Endothelial cell of umbilical vein (primary cell): Measurements from ENCODE around the gene KCTD18.

Source experiments
- CTCF ChIP-seq, 2 donors: IDR thresholded peaks; 1 replicate in 1 of 2; 2 replicates in 1 of 2; pipeline ENCODE4 v1.5.1; 2011; ENCODE audit warnings: low read length in 2 of 2, mild to moderate bottlenecking in 2 of 2, moderate library complexity in 2 of 2, control low read depth in 1 of 2, inconsistent platforms in 1 of 2, low read depth in 1 of 2; ENCODE audit not compliant: insufficient read depth in 1 of 2; ENCODE audit errors: extremely low read depth in 1 of 2
- EZH2 ChIP-seq: IDR thresholded peaks from 2 replicates; pipeline ENCODE4 v1.6.1; 2012; ENCODE audit warnings: borderline replicate concordance, low read depth, mild to moderate bottlenecking, moderate library complexity, low read length, inconsistent platforms; ENCODE audit not compliant: severe bottlenecking
- FOS ChIP-seq: IDR thresholded peaks from 2 replicates; pipeline ENCODE4 v1.6.1; 2011; ENCODE audit warnings: mild to moderate bottlenecking, low read length, moderate library complexity, borderline replicate concordance; ENCODE audit not compliant: insufficient read depth
- GATA2 ChIP-seq: IDR thresholded peaks from 2 replicates; pipeline ENCODE4 v1.7.0; 2011; ENCODE audit warnings: low read depth, mild to moderate bottlenecking, moderate library complexity, mixed read lengths, low read length; ENCODE audit not compliant: insufficient read length, insufficient read depth
- MAX ChIP-seq: IDR thresholded peaks from 2 replicates; pipeline ENCODE4 v1.6.1; 2011; ENCODE audit not compliant: insufficient read depth, insufficient read length
- POLR2A ChIP-seq: IDR thresholded peaks from 2 replicates; pipeline ENCODE4 v1.6.1; 2012; ENCODE audit warnings: low read depth, mild to moderate bottlenecking, control low read depth, low read length
- POLR2AphosphoS5 ChIP-seq: IDR thresholded peaks from 2 replicates; pipeline ENCODE4 v1.6.1; 2012; ENCODE audit warnings: low read depth, mild to moderate bottlenecking, control low read depth, low read length, moderate library complexity; ENCODE audit not compliant: insufficient read depth

GRCh38 chr2:200528228-200528627, 18.4 kb upstream of the KCTD18 start:
- TF ChIP-seq CTCF (IDR thresholded peaks at IDR 0.05; ENCODE audit: extremely low read depth in 1 of 2, insufficient read depth in 1 of 2, low read depth in 1 of 2, low read length in 2 of 2) (no peak), POLR2AphosphoS5 (no peak), POLR2A (no peak), EZH2 (no peak), MAX (no peak), GATA2 (no peak), FOS (no peak)
